Common myeloid progenitor, CD34-positive (primary cell): ENCODE results near the gene LPP.
A peak's percentile ranks its signal among the peaks of the same experiment; 100 is the strongest.

Experiments
- CTCF ChIA-PET: fragments of 350-600 bp; sonication (Branson Sonifier 250); formaldehyde crosslinking; loops from one replicate; lab custom pipeline; 2021; ENCODE audit warnings: antibody characterized with exemption; lab: Charles Lee
- POLR2A ChIA-PET: fragments of 350-600 bp; sonication (Branson Sonifier 250); formaldehyde crosslinking; loops from one replicate; lab custom pipeline; 2021; ENCODE audit warnings: antibody characterized with exemption; lab: Charles Lee
- DNase-seq, 3 donors: peaks; one replicate each; pipeline versions ENCODE4 v3.0.0 to v3.0.0-alpha.2; 2013
- H3K27ac ChIP-seq, 2 experiments: 1 replicate in 1 of 2; 2 replicates in 1 of 2; pipeline ENCODE4 v1.7.0; 2013; ENCODE audit warnings: inconsistent platforms in 2 of 2, low read length in 2 of 2, mild to moderate bottlenecking in 2 of 2, low read depth in 1 of 2, moderate library complexity in 1 of 2; ENCODE audit not compliant: severe bottlenecking in 2 of 2, insufficient read depth in 1 of 2, poor library complexity in 1 of 2
- H3K27me3 ChIP-seq, 5 experiments: replicated peaks in 2 of 5; 1 replicate in 3 of 5; 2 replicates in 2 of 5; pipeline versions ENCODE4 v1.6.1 to v1.7.0; 2013; ENCODE audit warnings: low read length in 4 of 5, mild to moderate bottlenecking in 2 of 5, moderate library complexity in 2 of 5, inconsistent platforms in 1 of 5; ENCODE audit not compliant: insufficient read depth in 5 of 5, control insufficient read depth in 4 of 5
- H3K36me3 ChIP-seq, 4 experiments: 1 replicate in 2 of 4; 2 replicates in 2 of 4; pipeline versions ENCODE4 v1.6.1 to v1.7.0; 2013; ENCODE audit warnings: low read length in 3 of 4, control low read depth in 1 of 4, mild to moderate bottlenecking in 1 of 4; ENCODE audit not compliant: control insufficient read depth in 4 of 4, insufficient read depth in 4 of 4
- H3K4me1 ChIP-seq, 4 experiments: 1 replicate in 3 of 4; 2 replicates in 1 of 4; pipeline versions ENCODE4 v1.6.1 to v1.7.1; 2013; ENCODE audit warnings: low read length in 3 of 4, mild to moderate bottlenecking in 3 of 4, control low read depth in 1 of 4, inconsistent platforms in 1 of 4, moderate library complexity in 1 of 4; ENCODE audit not compliant: control insufficient read depth in 4 of 4, insufficient read depth in 4 of 4; ENCODE audit errors: control extremely low read depth in 1 of 4
- H3K4me3 ChIP-seq, 7 experiments: 1 replicate in 4 of 7; 2 replicates in 3 of 7; pipeline versions ENCODE4 v1.5.1 to v1.7.0; 2013; ENCODE audit warnings: mild to moderate bottlenecking in 7 of 7, low read length in 6 of 7, moderate library complexity in 6 of 7, inconsistent platforms in 2 of 7, low read depth in 2 of 7, control low read depth in 1 of 7; ENCODE audit not compliant: insufficient read depth in 4 of 7, control insufficient read depth in 1 of 7; ENCODE audit errors: extremely low read depth in 1 of 7
- H3K9me3 ChIP-seq, 5 experiments: 1 replicate in 4 of 5; 2 replicates in 1 of 5; pipeline versions ENCODE4 v1.6.1 to v1.7.1; 2013; ENCODE audit warnings: low read length in 4 of 5, mild to moderate bottlenecking in 2 of 5, inconsistent platforms in 1 of 5, low read depth in 1 of 5, moderate library complexity in 1 of 5; ENCODE audit not compliant: control insufficient read depth in 4 of 5, insufficient read depth in 2 of 5; ENCODE audit errors: control extremely low read depth in 1 of 5
- WGBS: methylation state at CpG from one replicate; pipeline ENCODE4 v1.1.5; 2013; ENCODE audit not compliant: insufficient coverage; 5-methylcytosine and 5-hydroxymethylcytosine counted together

Gene LPP

GRCh38 chr3:188840290-188840689, 686.3 kb downstream of the LPP start:
- no peaks in the 10 kb centered on the region for H3K27me3 ChIP-seq
- no peaks in the 10 kb centered on the region for H3K36me3 ChIP-seq
- POLR2A ChIA-PET = interaction anchor here (0.6 kb wide), 1 partner anchor 19 kb away, joined by 3 read pairs; no protein-coding TSS in a partner anchor
- H3K4me1 ChIP-seq = no peaks in the 10 kb centered on the region
- 100% methylated on average over 1 of the region's 1 CpG for WGBS
- H3K27ac ChIP-seq = no peak overlapping the region
- CTCF ChIA-PET = no interaction called here
- H3K9me3 ChIP-seq = no peaks in the 10 kb centered on the region
- no peak overlapping the region for H3K4me3 ChIP-seq
- no peak for DNase-seq

GRCh38 chr3:188841906-188842305, 687.9 kb downstream of the LPP start:
- H3K27ac ChIP-seq = no peak overlapping the region
- no peaks in the 10 kb centered on the region for H3K9me3 ChIP-seq
- no peaks in the 10 kb centered on the region for H3K36me3 ChIP-seq
- no peaks in the 10 kb centered on the region for H3K4me1 ChIP-seq
- 80% methylated on average over 1 of the region's 3 CpGs for WGBS
- POLR2A ChIA-PET = no interaction called here
- no peaks in the 10 kb centered on the region for H3K27me3 ChIP-seq
- CTCF ChIA-PET = interaction anchor here (0.7 kb wide), 1 partner anchor 308 kb away, joined by 3 read pairs; no protein-coding TSS in a partner anchor
- no peak overlapping the region for H3K4me3 ChIP-seq
- DNase-seq = no peak

GRCh38 chr3:188842639-188843038, 688.7 kb downstream of the LPP start:
- Histone ChIP-seq H3K9me3 (no peaks in the 10 kb centered on the region), H3K27me3 (no peaks in the 10 kb centered on the region), H3K4me1 (no peaks in the 10 kb centered on the region), H3K36me3 (no peaks in the 10 kb centered on the region), H3K27ac (no peak overlapping the region), H3K4me3 (no peak overlapping the region)
- no CpG with 5 or more reads among the region's 1 CpG for WGBS
- ChIA-PET POLR2A (interaction anchor here (0.6 kb wide), 1 partner anchor 1643 kb away, joined by 3 read pairs; no protein-coding TSS in a partner anchor), CTCF (no interaction called here)
- DNase-seq = peak in 2 of 3 donors; percentile 4 to 7

DNA sequence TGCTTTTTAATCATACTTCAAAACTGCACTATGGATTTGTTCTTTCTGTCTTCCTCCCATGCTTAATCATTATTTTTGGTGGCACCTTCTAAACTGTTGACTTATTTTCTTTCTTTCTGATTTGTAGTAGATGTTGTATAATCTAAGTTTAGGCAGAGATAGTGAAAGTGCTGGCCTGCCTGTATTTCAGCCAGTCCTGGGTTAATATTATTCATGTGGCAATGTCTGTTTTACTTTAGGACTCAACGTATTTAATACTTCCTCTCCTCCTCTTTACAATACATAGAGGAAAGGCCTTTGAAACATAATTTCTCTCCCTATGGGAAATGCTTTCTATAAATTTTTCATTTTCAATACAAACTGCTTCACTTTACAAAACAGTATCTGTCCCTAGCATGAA, 690.1 kb downstream of the LPP start:
- Histone ChIP-seq H3K27ac (no peak overlapping the region), H3K27me3 (no peaks in the 10 kb centered on the region), H3K4me1 (no peaks in the 10 kb centered on the region), H3K36me3 (peaks cover 0 to 2% (median 0%) of the 10 kb centered on the region in 4 experiments), H3K9me3 (no peaks in the 10 kb centered on the region), H3K4me3 (no peak overlapping the region)
- CTCF ChIA-PET = no interaction called here
- no CpG with 5 or more reads among the region's 1 CpG for WGBS
- POLR2A ChIA-PET = no interaction called here
- DNase-seq = no peak

GRCh38 chr3:188845514-188845913, 691.6 kb downstream of the LPP start:
- no peak overlapping the region for H3K4me3 ChIP-seq
- ChIA-PET CTCF (no interaction called here), POLR2A (no interaction called here)
- H3K4me1 ChIP-seq = no peaks in the 10 kb centered on the region
- no peaks in the 10 kb centered on the region for H3K27me3 ChIP-seq
- 93% methylated on average over 2 of the region's 3 CpGs for WGBS
- H3K36me3 ChIP-seq = peaks cover 0 to 2% (median 0%) of the 10 kb centered on the region in 4 experiments
- H3K27ac ChIP-seq = no peak overlapping the region
- DNase-seq = no peak
- H3K9me3 ChIP-seq = no peaks in the 10 kb centered on the region

DNA sequence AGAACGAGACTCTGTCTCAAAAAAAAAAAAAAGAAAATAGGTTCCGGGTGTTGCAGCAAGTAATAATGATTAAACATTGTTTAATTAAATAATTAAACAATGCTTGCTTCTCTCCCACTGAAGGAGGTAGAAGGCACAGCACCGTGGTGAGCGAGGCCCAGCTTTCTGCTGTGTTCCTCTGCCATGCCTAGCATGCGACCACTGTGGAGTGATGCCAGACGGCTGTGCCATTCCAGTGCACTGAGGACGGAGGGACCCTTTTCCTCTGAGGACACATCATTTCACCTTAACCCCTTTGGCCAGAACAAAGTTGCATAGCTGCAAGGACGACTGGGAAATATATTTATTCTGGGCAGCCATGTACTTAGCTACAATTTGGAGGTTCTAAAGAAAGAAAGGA, 695.0 kb downstream of the LPP start:
- DNase-seq = no peak
- no peaks in the 10 kb centered on the region for H3K4me1 ChIP-seq
- H3K27ac ChIP-seq = no peak overlapping the region
- H3K4me3 ChIP-seq = no peak overlapping the region
- peaks cover 0 to 2% (median 0%) of the 10 kb centered on the region in 4 experiments for H3K36me3 ChIP-seq
- H3K9me3 ChIP-seq = peaks cover 0 to 3% (median 0%) of the 10 kb centered on the region in 5 experiments
- ChIA-PET POLR2A (no interaction called here), CTCF (no interaction called here)
- no peaks in the 10 kb centered on the region for H3K27me3 ChIP-seq
- 83% methylated on average over 5 of the region's 8 CpGs for WGBS

DNA sequence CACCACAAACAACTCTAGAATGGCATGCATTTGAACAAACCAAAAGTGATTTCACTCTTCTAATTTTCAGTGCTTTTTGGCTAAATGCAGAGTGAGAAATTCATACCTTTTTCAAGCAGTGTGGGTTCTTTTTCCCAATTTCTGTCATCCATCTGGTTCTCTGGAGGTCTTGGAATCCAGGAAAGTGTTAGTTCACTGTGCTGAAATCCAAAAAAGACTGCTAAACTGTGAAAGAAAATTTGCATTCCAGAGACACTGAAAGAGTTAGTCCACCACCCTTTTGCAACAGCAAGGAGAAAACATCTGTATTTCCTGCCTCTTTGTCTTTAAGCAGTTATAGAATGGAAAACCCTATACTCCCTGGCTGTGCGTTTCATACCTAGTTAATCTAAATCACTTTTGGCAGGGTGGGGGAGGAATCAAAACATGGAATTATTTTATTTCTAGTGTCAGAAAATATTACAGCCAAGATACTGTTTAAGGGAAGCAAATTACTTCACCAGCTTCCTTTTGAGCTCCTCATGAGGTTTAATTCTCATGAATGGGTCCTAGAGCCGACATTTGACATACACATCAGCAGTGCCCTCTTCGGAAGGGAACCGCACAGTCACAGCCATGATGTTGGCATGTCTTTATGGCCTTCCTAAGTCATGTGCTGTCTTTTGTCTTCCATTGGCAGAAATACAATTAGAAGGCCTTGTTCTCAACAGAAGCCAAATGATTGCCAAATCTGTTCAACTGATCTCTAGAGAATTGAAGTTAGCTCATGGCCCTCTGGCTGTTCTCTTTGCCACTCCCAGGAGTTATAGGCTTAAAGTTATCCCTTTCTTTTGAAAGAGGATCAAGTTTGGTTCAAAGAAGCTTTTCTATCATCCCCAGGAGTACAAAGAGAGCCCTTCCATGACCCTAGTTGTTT, 700.2 kb downstream of the LPP start:
- no peaks in the 10 kb centered on the region for H3K4me1 ChIP-seq
- CTCF ChIA-PET = no interaction called here
- peaks cover 0 to 3% (median 0%) of the 10 kb centered on the region in 5 experiments for H3K9me3 ChIP-seq
- H3K36me3 ChIP-seq = no peaks in the 10 kb centered on the region
- no peak overlapping the region for H3K4me3 ChIP-seq
- POLR2A ChIA-PET = interaction anchor here (0.7 kb wide), 1 partner anchor 1044 kb away, joined by 5 read pairs; no protein-coding TSS in a partner anchor
- no peak for DNase-seq
- WGBS = 100% methylated on average over 1 of the region's 4 CpGs
- H3K27ac ChIP-seq = no peak overlapping the region
- no peaks in the 10 kb centered on the region for H3K27me3 ChIP-seq
